ENCODE measurements around the gene MTA2. TPM values are rescaled to one million over a fixed set of nuclear protein-coding genes. Genes with fewer than 3 reads are reported as not detected.

Gene MTA2
- total RNA-seq, 4 donors from 2014 or later, result 37.9 to 120 (median 78.2) TPM

DNA sequence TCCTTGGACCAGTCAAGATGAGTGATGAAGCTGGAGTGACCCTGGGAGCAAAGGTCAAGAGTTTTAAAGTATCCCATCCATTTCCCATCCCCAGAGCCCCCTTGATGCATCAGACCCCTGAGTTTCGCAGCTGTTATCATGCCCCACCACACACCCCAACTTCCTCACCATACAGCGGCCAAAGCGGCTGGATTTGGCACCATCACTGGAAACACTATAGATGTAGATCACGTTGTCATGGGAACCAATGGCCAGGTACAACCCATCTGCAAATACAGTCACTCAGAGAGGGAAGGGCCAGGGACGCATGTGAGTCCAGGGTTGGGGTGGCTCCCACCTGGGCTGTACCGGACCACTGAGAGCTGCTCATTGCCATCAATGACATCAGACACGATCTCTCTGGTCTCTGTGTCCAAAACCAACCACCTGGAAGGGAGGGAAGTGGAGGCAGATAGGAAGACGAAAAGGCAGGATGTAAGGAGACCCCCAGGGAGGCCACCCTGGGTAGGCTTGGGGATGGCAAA is 2.2 kb upstream of the MTA2 start:
- no peak overlapping the region for H3K4me3 ChIP-seq
- DNase-seq, result no peak
- TF ChIP-seq, protein P1, sequence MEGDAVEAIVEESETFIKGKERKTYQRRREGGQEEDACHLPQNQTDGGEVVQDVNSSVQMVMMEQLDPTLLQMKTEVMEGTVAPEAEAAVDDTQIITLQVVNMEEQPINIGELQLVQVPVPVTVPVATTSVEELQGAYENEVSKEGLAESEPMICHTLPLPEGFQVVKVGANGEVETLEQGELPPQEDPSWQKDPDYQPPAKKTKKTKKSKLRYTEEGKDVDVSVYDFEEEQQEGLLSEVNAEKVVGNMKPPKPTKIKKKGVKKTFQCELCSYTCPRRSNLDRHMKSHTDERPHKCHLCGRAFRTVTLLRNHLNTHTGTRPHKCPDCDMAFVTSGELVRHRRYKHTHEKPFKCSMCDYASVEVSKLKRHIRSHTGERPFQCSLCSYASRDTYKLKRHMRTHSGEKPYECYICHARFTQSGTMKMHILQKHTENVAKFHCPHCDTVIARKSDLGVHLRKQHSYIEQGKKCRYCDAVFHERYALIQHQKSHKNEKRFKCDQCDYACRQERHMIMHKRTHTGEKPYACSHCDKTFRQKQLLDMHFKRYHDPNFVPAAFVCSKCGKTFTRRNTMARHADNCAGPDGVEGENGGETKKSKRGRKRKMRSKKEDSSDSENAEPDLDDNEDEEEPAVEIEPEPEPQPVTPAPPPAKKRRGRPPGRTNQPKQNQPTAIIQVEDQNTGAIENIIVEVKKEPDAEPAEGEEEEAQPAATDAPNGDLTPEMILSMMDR (IDR thresholded peaks at IDR 0.05), result no peak
- TF ChIP-seq POLR2A (IDR thresholded peaks at IDR 0.05), result no peak
- H3K9me3 ChIP-seq, result no peaks in the 10 kb centered on the region
- no peaks in the 10 kb centered on the region for H3K27me3 ChIP-seq
- peaks cover 9 to 10% of the 10 kb centered on the region in 2 donors for H3K4me1 ChIP-seq
- intact Hi-C loops (cut with DNase I; ENCODE audit: low total_unique reads), result no loop called here
- H3K27ac ChIP-seq, result peak overlapping the region in 1 of 2 donors; percentile 94
- H3K36me3 ChIP-seq, result no peaks in the 10 kb centered on the region

DNA sequence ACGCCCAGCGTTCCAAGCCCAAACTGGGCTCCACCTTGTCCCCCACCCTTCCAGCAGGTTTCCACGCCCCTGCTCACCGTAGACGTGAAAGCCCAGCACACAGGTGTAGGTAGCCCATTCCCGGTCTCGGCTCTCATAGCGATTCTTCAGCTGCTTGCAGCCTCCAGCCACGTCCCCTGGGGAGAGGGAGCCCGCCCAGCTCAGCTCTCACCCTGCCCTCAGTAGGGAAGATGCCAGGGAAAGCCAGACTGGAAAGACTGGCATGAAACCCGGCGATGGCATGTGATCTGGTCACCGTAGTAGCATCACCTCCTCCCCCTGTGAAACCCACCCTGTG is 1.4 kb upstream of the MTA2 start:
- Histone ChIP-seq H3K27ac (peak overlapping the region; percentile 90 to 94), H3K4me3 (peak overlapping the region; percentile 58 to 80), H3K4me1 (peaks cover 9 to 10% of the 10 kb centered on the region in 2 donors), H3K27me3 (no peaks in the 10 kb centered on the region), H3K9me3 (no peaks in the 10 kb centered on the region), H3K36me3 (no peaks in the 10 kb centered on the region)
- no peak for DNase-seq
- TF ChIP-seq POLR2A (IDR thresholded peaks at IDR 0.05), result no peak
- TF ChIP-seq, protein P1 (IDR thresholded peaks at IDR 0.05), result no peak
- intact Hi-C loops (cut with DNase I; ENCODE audit: low total_unique reads), result no loop called here

DNA sequence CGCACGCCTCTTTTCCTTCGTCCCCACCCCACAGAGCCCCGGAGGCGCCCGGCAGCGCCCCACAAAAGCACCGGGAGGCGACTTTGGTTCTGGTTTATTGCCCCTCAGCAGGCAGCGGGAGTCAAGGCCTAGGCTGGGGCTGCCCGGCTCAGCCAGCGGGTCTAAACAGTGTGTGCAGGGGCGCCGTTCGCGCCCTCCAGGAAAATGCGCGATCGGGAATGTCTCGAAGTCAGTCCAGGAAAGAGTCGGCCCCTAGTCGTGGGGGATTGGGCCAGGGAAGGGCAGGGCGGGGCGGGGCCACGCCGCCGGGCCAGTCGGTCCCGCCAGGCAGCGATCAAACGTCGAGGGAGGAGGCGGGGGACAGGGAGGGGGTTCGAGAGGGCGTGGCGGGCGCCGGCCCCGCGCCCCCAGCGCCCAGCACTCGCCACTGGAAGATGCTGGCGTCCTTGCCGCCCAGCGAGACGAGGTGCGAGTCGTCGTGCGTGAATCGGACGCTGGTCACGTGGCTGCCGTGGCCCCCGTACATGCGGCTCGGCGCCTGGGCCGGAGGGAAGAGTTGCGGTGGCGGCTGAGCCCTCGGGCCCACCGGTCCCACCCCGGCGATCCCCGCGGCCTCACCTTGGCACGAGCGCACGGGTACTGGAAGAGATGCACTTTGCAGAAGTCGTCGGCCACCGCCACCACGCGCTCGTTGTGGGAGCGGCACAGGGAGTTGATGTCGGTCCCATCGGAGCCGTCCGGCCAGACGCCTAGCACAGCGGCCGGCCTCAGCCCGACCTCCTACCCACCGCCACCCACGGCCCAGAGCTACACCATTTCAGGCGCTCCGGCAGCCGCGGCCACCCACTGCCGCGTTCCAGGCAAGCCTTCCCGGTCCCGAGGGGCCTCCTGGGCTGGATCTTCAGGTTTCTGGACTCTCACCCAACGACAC is 741 bp upstream of the MTA2 start:
- DNase-seq, result peak; percentile 67 to 73
- TF ChIP-seq, protein P1 (IDR thresholded peaks at IDR 0.05), result peak in 2 of 4 experiments; percentile 27 to 34
- no peak for TF ChIP-seq POLR2A (IDR thresholded peaks at IDR 0.05)
- intact Hi-C loops (cut with DNase I; ENCODE audit: low total_unique reads), result no loop called here
- Histone ChIP-seq H3K4me3 (peak overlapping the region; percentile 58 to 80), H3K9me3 (no peaks in the 10 kb centered on the region), H3K4me1 (peaks cover 9 to 10% of the 10 kb centered on the region in 2 donors), H3K36me3 (no peaks in the 10 kb centered on the region), H3K27me3 (no peaks in the 10 kb centered on the region), H3K27ac (peak overlapping the region; percentile 90 to 94)

DNA sequence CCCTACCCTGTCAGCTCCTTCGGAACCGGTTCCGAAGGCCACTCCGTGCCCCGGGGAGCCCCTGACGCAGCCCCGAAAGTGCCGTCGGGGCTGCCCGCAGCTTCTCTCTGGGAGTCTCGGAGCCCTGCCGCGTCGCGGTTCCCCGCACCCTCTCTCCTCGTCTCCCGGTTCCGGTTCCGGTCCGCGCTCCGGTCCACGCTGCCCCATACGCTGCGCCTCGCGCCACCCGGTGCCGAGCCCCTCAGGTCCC is 618 bp downstream of the MTA2 start:
- DNase-seq, result peak in 1 of 2 donors; percentile 63
- Histone ChIP-seq H3K4me3 (peak overlapping the region; percentile 58 to 80), H3K9me3 (no peaks in the 10 kb centered on the region), H3K36me3 (no peaks in the 10 kb centered on the region), H3K4me1 (peaks cover 9 to 10% of the 10 kb centered on the region in 2 donors), H3K27ac (peak overlapping the region; percentile 90 to 94), H3K27me3 (no peaks in the 10 kb centered on the region)
- TF ChIP-seq, protein P1 (IDR thresholded peaks at IDR 0.05), result no peak
- TF ChIP-seq POLR2A (IDR thresholded peaks at IDR 0.05), result no peak
- intact Hi-C loops (cut with DNase I; ENCODE audit: low total_unique reads), result no loop called here

DNA sequence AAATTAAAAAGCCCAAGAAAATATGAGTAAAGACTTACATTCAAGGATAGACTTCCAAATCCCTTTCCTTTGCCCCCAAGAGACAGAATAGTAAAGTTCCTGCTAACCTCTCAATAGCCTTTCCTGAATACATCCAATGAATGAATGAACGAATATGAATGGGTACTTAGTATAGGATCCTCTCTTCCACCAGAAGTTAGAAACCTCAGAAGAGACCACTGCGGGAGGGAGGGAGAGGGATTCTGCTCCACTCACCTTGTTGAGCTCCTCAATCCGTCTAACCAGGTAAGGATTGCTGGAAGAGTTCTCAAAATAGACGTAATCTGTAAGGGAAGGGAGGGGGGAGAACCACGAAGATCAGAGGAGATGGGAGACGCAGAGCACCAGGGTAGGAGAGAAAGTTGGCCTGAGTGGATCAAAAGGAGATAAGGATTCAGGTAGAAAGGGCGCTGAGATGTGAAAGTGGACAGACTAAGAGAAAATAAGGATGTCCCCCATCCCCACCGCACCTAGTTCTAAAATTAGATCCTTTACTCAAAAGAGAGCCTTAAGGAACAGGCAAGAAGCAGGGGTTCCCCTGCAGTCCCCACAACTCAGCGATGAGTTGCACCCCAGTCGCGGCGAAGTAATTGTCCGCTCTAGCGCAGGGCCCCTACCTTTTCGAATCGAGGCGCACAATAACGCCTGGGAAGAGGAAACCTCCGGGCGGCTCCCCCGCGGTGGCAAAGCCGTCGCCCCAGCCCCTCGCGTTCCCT is 1.1 kb downstream of the MTA2 start:
- DNase-seq, result no peak
- H3K4me1 ChIP-seq, result peaks cover 9 to 10% of the 10 kb centered on the region in 2 donors
- no peaks in the 10 kb centered on the region for H3K36me3 ChIP-seq
- H3K9me3 ChIP-seq, result no peaks in the 10 kb centered on the region
- H3K27me3 ChIP-seq, result no peaks in the 10 kb centered on the region
- TF ChIP-seq, protein P1 (IDR thresholded peaks at IDR 0.05), result no peak
- TF ChIP-seq POLR2A (IDR thresholded peaks at IDR 0.05), result no peak
- H3K4me3 ChIP-seq, result peak overlapping the region; percentile 58 to 80
- H3K27ac ChIP-seq, result peak overlapping the region; percentile 90 to 94
- intact Hi-C loops (cut with DNase I; ENCODE audit: low total_unique reads), result no loop called here

Measured in uterus (tissue), 4 donors.